GM12801 (cell line): ENCODE results near the gene H6PD.

ENCODE experiments used
- TF ChIP-seq, protein P1 (sequence below): IDR thresholded peaks from one replicate; pipeline ENCODE4 v1.5.1; 2011; ENCODE audit warnings: control low read depth; ENCODE audit not compliant: insufficient read length; ENCODE audit errors: extremely low read depth

Gene H6PD

DNA sequence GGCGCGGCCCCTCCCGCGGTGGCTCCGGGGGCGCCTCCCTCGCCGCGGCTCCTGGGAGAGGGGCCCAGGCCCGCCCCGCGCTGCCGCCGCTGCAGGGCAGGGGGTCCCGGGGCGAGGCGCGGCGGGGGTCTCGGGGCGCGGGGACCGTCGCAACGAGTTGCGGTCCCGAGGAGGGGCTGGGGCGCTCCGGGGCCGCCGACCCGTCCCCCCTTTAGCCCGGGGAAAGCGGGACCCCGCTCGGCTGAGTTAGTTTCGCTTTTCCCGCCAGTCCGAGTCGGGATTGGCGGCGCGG lies 58.6 kb downstream of the H6PD start:
- TF ChIP-seq, protein P1, sequence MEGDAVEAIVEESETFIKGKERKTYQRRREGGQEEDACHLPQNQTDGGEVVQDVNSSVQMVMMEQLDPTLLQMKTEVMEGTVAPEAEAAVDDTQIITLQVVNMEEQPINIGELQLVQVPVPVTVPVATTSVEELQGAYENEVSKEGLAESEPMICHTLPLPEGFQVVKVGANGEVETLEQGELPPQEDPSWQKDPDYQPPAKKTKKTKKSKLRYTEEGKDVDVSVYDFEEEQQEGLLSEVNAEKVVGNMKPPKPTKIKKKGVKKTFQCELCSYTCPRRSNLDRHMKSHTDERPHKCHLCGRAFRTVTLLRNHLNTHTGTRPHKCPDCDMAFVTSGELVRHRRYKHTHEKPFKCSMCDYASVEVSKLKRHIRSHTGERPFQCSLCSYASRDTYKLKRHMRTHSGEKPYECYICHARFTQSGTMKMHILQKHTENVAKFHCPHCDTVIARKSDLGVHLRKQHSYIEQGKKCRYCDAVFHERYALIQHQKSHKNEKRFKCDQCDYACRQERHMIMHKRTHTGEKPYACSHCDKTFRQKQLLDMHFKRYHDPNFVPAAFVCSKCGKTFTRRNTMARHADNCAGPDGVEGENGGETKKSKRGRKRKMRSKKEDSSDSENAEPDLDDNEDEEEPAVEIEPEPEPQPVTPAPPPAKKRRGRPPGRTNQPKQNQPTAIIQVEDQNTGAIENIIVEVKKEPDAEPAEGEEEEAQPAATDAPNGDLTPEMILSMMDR: no peak

DNA sequence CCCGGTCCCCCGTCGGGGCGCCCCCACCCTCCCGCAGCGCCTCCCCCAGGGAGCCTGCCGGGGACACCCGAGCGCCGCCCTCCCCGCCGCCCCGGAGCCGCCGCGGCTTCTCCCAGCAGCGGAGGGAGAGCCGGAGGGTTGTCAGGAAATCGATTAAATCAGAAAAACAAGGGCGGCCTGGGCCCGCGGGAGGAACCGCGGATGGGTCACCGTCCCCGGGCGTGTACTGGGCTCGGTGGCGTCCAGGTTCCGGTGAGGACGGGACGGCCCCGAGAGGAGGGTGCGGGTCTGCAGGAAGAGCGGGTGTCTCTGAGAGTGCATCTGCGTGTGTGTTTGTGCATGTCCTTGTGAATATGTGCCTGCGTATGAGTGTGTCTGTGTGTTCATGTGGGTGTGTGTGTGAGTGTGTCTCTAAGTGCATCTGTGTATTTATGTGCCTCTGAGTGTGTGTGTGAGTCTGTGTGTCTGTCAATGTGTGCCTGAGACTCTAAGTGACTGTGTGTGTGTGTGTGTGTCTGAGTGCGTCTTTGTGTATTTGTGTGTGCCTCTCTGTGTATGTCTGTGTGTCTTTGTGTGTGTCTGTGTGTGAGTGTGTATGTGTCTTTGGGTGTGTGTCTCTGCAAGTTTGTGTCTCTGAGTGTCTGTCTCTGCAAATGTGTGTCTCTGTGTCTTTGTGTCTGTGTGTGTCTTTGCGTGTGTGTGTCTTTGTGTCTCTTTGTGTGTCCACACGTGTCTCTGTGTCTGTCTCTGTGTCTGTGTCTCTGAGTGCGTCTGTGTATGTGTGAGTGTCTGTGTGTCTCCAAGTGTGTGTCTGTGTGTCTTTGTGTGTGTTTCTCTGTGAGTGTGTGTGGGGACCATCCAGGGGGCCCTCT lies 59.2 kb downstream of the H6PD start:
- TF ChIP-seq, protein P1: no peak

DNA sequence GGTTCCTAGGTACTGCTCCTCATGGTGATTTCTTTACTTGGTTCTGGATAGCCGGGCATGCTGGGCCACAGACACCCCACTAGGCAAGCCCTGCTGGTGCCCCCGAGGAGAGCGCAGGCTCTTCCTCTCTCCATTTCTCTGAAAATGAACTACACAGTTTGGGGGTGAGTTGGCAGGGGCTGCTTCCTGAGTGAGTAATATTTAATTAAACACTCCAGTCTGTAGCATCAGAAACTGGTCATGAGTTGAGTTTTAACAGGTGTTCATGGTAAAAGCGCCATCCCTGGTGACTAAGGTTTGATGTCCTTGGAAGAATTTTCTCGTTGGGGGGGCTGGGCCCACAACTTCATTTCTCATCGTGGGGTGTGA lies 59.8 kb downstream of the H6PD start:
- TF ChIP-seq, protein P1: no peak

DNA sequence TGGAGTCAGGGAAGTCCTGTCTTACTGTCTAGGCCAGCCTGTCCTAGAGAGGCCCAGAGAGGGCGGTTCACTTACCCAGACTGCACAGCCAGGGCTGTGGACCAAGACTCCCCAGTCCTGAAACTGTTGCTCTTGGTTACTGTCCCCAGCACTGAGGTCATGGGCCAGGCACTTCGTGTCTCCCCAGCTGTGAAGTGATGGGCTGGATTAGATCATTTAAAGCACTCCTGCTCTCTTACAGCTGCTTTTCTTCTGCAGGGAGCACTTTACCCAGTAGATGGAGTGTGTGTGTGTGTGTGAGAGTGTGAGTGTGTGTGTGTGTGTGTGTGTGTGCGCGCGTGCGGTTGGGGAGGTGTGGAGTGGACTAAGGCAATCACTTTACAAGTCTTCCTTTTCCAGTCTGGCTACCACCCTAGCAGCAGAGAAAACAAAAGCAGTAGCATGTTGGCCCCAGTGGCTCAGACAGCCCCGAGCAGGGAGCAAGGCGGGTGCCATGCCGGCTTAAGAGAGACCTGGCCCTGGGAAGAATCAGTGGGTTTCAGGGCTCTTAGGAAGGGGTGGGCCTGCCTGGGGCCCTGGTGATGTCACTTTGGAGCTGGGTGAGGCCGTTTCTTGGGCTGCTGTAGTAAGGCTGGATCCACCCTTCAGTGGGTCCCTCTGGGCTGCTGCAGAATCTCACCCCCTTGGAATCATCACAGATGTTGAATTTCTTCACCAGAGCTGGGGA lies 60.5 kb downstream of the H6PD start:
- TF ChIP-seq, protein P1: no peak

DNA sequence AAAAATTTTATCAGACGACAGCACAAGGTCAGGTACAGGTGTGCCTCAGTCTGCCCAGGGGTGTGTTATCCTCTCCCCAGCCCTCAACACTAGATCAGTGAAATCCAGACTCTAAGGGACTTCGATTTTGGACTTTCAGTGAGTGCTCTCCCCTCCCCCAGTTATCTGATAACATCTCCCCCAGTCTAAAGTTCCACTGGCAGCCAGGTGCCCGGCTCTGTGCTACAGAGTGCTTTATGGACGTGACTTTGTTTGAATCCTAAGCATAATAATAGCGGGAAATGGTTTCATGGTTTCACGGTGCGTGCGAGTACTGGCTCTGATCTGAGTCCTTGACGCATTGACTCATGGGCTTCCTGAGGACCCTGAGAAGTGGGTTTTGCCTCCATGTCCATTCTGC lies 61.3 kb downstream of the H6PD start:
- TF ChIP-seq, protein P1: no peak

DNA sequence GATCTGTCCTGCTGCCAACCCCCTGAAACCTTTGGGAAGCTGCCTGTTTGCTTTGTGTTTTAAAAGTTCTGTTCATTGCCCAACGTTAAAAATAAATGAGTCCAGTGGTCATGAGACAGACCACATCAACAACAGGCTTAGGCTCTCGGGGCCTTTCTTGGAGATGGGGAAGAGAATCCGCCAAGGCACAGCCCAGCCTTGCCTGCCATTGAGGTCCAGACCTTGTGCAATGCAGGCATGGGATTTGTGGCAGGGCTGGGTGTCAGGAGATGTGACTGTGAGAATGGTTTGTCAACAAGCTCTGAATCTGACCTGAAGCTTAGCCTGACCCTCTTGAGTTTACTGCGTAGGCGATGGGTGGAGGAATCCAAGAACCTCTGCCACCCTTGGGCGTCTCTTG lies 62.3 kb downstream of the H6PD start:
- TF ChIP-seq, protein P1: no peak

DNA sequence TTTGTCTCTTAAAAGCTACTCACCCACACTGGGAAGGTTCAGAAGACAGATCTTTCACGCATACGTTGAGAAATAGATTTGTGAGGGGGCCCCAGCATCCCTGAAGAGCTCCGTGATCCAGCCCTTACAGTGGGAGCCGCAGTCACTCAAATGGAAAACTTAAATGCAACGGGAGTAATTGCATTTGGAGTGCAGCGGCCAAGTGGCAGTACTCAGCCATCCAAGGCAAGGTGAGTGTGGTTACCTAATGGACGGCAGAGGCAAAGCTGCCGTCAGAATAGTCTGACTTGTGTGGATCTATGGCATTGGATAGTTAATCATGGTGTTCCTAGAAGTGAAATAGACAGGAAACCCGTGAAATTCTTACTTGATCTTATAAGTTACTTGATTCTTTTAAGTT lies 63.3 kb downstream of the H6PD start:
- TF ChIP-seq, protein P1: no peak
